Smooth muscle cell (in vitro differentiated cells): ENCODE data around the gene C1orf232. TPM values are rescaled to one million over a fixed set of nuclear protein-coding genes. Genes with fewer than 3 reads are reported as not detected.

ENCODE experiments used
- DNase-seq: peaks from one replicate; lab custom pipeline; 2025; ENCODE audit not compliant: unreplicated experiment; lab: John Stamatoyannopoulos, UW
- H2AFZ ChIP-seq: fragments of 200-600 bp; sonication (generic); 2 replicates; pipeline ENCODE4 v1.6.0; 2016; ENCODE audit warnings: antibody characterized with exemption, low read depth, mild to moderate bottlenecking
- H3F3A ChIP-seq: fragments of 200-600 bp; sonication (generic); 2 replicates; pipeline ENCODE4 v1.6.0; 2017; ENCODE audit warnings: antibody characterized with exemption, low read depth
- H3K27ac ChIP-seq: fragments of 200-600 bp; sonication (generic); 2 replicates; pipeline ENCODE4 v1.5.1; 2016; ENCODE audit warnings: low read depth, mild to moderate bottlenecking
- H3K27me3 ChIP-seq: fragments of 200-600 bp; sonication (generic); 2 replicates; pipeline ENCODE4 v1.6.1; 2016; ENCODE audit warnings: low read depth, mild to moderate bottlenecking
- H3K36me3 ChIP-seq: fragments of 200-600 bp; sonication (generic); 2 replicates; pipeline ENCODE4 v1.5.1; 2016; ENCODE audit warnings: low read depth
- H3K4me1 ChIP-seq: fragments of 200-600 bp; sonication (generic); 2 replicates; pipeline ENCODE4 v1.5.1; 2016; ENCODE audit warnings: low read depth
- H3K4me2 ChIP-seq: fragments of 200-600 bp; sonication (generic); 2 replicates; pipeline ENCODE4 v1.6.0; 2016; ENCODE audit warnings: mild to moderate bottlenecking
- H3K4me3 ChIP-seq: fragments of 200-600 bp; sonication (generic); 2 replicates; pipeline ENCODE4 v1.5.1; 2016; ENCODE audit warnings: mild to moderate bottlenecking
- H3K79me2 ChIP-seq: fragments of 200-600 bp; sonication (generic); 2 replicates; pipeline ENCODE4 v1.6.0; 2016; ENCODE audit warnings: low read depth, mild to moderate bottlenecking
- H3K9ac ChIP-seq: fragments of 200-600 bp; sonication (generic); 2 replicates; pipeline ENCODE4 v1.6.0; 2016; ENCODE audit warnings: low read depth
- H3K9me3 ChIP-seq: fragments of 200-600 bp; sonication (generic); replicated peaks from 2 replicates; pipeline ENCODE4 v1.5.1; 2016; ENCODE audit warnings: low read depth
- H4K20me1 ChIP-seq: fragments of 200-600 bp; sonication (generic); 2 replicates; pipeline ENCODE4 v1.6.0; 2016; ENCODE audit warnings: low read depth
- WGBS: methylation state at CpG from one replicate; pipeline ENCODE4 v1.1.7; 2016; ENCODE audit warnings: low lambda C conversion rate; 5-methylcytosine and 5-hydroxymethylcytosine counted together
- polyA plus RNA-seq: library from polyadenylated mRNA; unstranded; fragments of >200 nt; fragmentation: Nextera tagmentation; extraction: Ambion mirVana; gene quantifications from 2 replicates; pipeline ENCODE4 v1.2.1, GENCODE V29; 2016
- total RNA-seq: library from RNA; depleted of rRNA; stranded (reverse); fragments of >200 nt; gene quantifications from 2 replicates; pipeline ENCODE4 v1.2.3, GENCODE V29; 2014
- TF ChIP-seq, protein P1 (sequence below): fragments of 200-600 bp; sonication (generic); IDR thresholded peaks from 2 replicates; pipeline ENCODE4 v1.5.1; 2017; ENCODE audit warnings: borderline replicate concordance, mild to moderate bottlenecking, antibody characterized with exemption; ENCODE audit not compliant: insufficient read depth, poor library complexity, severe bottlenecking

C1orf232 gene
- total and polyA plus RNA-seq, 2 experiments from 2014 or later = not detected

DNA sequence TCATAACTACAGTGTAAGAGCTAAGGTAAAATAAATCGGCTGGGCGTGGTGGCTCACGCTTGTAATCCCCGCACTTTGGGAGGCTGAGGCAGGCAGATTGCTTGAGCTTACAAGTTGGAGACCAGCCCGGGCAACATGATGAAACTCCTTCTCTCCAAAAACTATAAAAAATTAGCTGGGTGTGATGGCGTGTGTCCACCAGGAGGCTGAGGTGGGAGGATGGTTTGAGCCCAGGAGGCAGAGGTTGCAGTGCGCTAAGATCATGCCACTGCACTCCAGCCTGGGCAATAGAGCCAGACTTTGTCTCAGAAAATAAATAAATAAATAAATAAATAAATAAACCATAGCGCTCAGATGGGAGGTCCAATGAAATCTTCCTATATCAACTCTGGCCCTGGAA, 26.6 kb downstream of the C1orf232 start:
- WGBS = 92% methylated on average over 8 of the region's 8 CpGs
- Histone ChIP-seq H2AFZ (no peak overlapping the region), H3K4me2 (no peak overlapping the region), H3K27me3 (no peaks in the 10 kb centered on the region), H3K9ac (no peak overlapping the region), H3K4me3 (no peak overlapping the region), H3F3A (no peaks in the 10 kb centered on the region), H3K79me2 (no peaks in the 10 kb centered on the region), H3K27ac (no peak overlapping the region), H3K4me1 (no peaks in the 10 kb centered on the region), H3K36me3 (no peaks in the 10 kb centered on the region), H3K9me3 (no peaks in the 10 kb centered on the region), H4K20me1 (no peaks in the 10 kb centered on the region)
- TF ChIP-seq, protein P1, sequence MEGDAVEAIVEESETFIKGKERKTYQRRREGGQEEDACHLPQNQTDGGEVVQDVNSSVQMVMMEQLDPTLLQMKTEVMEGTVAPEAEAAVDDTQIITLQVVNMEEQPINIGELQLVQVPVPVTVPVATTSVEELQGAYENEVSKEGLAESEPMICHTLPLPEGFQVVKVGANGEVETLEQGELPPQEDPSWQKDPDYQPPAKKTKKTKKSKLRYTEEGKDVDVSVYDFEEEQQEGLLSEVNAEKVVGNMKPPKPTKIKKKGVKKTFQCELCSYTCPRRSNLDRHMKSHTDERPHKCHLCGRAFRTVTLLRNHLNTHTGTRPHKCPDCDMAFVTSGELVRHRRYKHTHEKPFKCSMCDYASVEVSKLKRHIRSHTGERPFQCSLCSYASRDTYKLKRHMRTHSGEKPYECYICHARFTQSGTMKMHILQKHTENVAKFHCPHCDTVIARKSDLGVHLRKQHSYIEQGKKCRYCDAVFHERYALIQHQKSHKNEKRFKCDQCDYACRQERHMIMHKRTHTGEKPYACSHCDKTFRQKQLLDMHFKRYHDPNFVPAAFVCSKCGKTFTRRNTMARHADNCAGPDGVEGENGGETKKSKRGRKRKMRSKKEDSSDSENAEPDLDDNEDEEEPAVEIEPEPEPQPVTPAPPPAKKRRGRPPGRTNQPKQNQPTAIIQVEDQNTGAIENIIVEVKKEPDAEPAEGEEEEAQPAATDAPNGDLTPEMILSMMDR = no peak
- DNase-seq = no peak

- no peaks in the 10 kb centered on the region for H3K27me3 ChIP-seq
- H3K36me3 ChIP-seq = no peaks in the 10 kb centered on the region
- no peak overlapping the region for H3K4me3 ChIP-seq
- H3K9ac ChIP-seq = no peak overlapping the region
- no peak overlapping the region for H2AFZ ChIP-seq
- TF ChIP-seq, protein P1 = no peak
- no peak overlapping the region for H3K4me2 ChIP-seq
- H3K4me1 ChIP-seq = no peaks in the 10 kb centered on the region
- DNase-seq = no peak
- H3K79me2 ChIP-seq = no peaks in the 10 kb centered on the region
- no peaks in the 10 kb centered on the region for H3F3A ChIP-seq
- H3K9me3 ChIP-seq = no peaks in the 10 kb centered on the region
- H4K20me1 ChIP-seq = no peaks in the 10 kb centered on the region
- 70% methylated on average over 3 of the region's 3 CpGs for WGBS
- no peak overlapping the region for H3K27ac ChIP-seq
Observed at GRCh38 chr1:26138974-26139558, 29.7 kb downstream of the C1orf232 start.

- 93% methylated on average over 3 of the region's 3 CpGs for WGBS
- Histone ChIP-seq H3K4me1 (no peaks in the 10 kb centered on the region), H3K4me2 (no peak overlapping the region), H3K79me2 (no peaks in the 10 kb centered on the region), H3K9ac (no peak overlapping the region), H3K27me3 (no peaks in the 10 kb centered on the region), H3K9me3 (no peaks in the 10 kb centered on the region), H4K20me1 (no peaks in the 10 kb centered on the region), H3K4me3 (no peak overlapping the region), H3K27ac (no peak overlapping the region), H2AFZ (no peak overlapping the region), H3F3A (no peaks in the 10 kb centered on the region), H3K36me3 (no peaks in the 10 kb centered on the region)
- DNase-seq = no peak
- TF ChIP-seq, protein P1 = no peak
Observed at GRCh38 chr1:26134466-26134865, 34.3 kb downstream of the C1orf232 start.

- H3F3A ChIP-seq = no peaks in the 10 kb centered on the region
- no peaks in the 10 kb centered on the region for H3K27me3 ChIP-seq
- H3K4me1 ChIP-seq = no peaks in the 10 kb centered on the region
- H3K36me3 ChIP-seq = no peaks in the 10 kb centered on the region
- no peaks in the 10 kb centered on the region for H3K79me2 ChIP-seq
- H2AFZ ChIP-seq = no peak overlapping the region
- 98% methylated on average over 2 of the region's 2 CpGs for WGBS
- DNase-seq = no peak
- no peak overlapping the region for H3K4me2 ChIP-seq
- H3K9me3 ChIP-seq = no peaks in the 10 kb centered on the region
- H3K27ac ChIP-seq = no peak overlapping the region
- no peaks in the 10 kb centered on the region for H4K20me1 ChIP-seq
- H3K4me3 ChIP-seq = no peak overlapping the region
- H3K9ac ChIP-seq = no peak overlapping the region
- TF ChIP-seq, protein P1 = no peak
Observed at GRCh38 chr1:26132834-26133167, 36.0 kb downstream of the C1orf232 start.
